ENCODE data around the gene DLGAP4. TPM values are rescaled to one million over a fixed set of nuclear protein-coding genes. Genes with fewer than 3 reads are reported as not detected.

DLGAP4 gene
- total RNA-seq, 4 donors from 2014 or later, result 33.5 to 159 (median 56.6) TPM

- Histone ChIP-seq H3K36me3 (no peaks in the 10 kb centered on the region), H3K27ac (peak overlapping the region; percentile 2 to 99 (median 90)), H3K27me3 (no peaks in the 10 kb centered on the region), H3K4me1 (peaks cover under 1 to 18% (median 10%) of the 10 kb centered on the region in 4 donors), H3K9me3 (no peaks in the 10 kb centered on the region), H3K4me3 (no peak overlapping the region)
- intact Hi-C loops (cut with DNase I; ENCODE audit: low total_unique reads) (no loop called here), in situ Hi-C loops (cut with MboI; ENCODE audit: low pct_ligation_motif_present in 1 of 4, low pct_unique_long_range_greater_than_20kb in 1 of 4, low sequenced_read_pairs in 3 of 4) (no loop called here)
- TF ChIP-seq CTCF (IDR thresholded peaks at IDR 0.05) (no peak), POLR2A (IDR thresholded peaks at IDR 0.05) (no peak), POLR2AphosphoS5 (IDR thresholded peaks at IDR 0.05) (no peak), EP300 (IDR thresholded peaks at IDR 0.05; ENCODE audit: low read depth) (no peak)
- WGBS, 2 donors (ENCODE audit: low coverage in 1 of 2), result 75% methylated on average over 14 of the region's 14 CpGs; no CpG with 5 or more reads in 1 of the 2 donors
- DNase-seq, result no peak
Observed at GRCh38 chr20:36546111-36546736, 240.1 kb downstream of the DLGAP4 start.

- peaks cover 0 to 17% (median 8%) of the 10 kb centered on the region in 4 donors for H3K4me1 ChIP-seq
- no peaks in the 10 kb centered on the region for H3K27me3 ChIP-seq
- no peak for TF ChIP-seq EP300 (IDR thresholded peaks at IDR 0.05; ENCODE audit: low read depth)
- no peak for TF ChIP-seq POLR2AphosphoS5 (IDR thresholded peaks at IDR 0.05)
- no peak for TF ChIP-seq POLR2A (IDR thresholded peaks at IDR 0.05)
- no peak for TF ChIP-seq CTCF (IDR thresholded peaks at IDR 0.05)
- 62% methylated on average over 12 of the region's 12 CpGs; no CpG with 5 or more reads in 1 of the 2 donors for WGBS, 2 donors (ENCODE audit: low coverage in 1 of 2)
- in situ Hi-C loops (cut with MboI; ENCODE audit: low pct_ligation_motif_present in 1 of 4, low pct_unique_long_range_greater_than_20kb in 1 of 4, low sequenced_read_pairs in 3 of 4), result no loop called here
- no peaks in the 10 kb centered on the region for H3K36me3 ChIP-seq
- no peaks in the 10 kb centered on the region for H3K9me3 ChIP-seq
- intact Hi-C loops (cut with DNase I; ENCODE audit: low total_unique reads), result no loop called here
- no peak overlapping the region for H3K4me3 ChIP-seq
- H3K27ac ChIP-seq, result peak overlapping the region in 3 of 4 donors; percentile 88 to 99 (median 93)
- DNase-seq, result no peak
Observed at GRCh38 chr20:36547186-36548005, 241.3 kb downstream of the DLGAP4 start.

- no peak for DNase-seq
- intact Hi-C loops (cut with DNase I; ENCODE audit: low total_unique reads), result no loop called here
- Histone ChIP-seq H3K27me3 (no peaks in the 10 kb centered on the region), H3K4me1 (peaks cover 0 to 17% (median 8%) of the 10 kb centered on the region in 4 donors), H3K36me3 (no peaks in the 10 kb centered on the region), H3K9me3 (no peaks in the 10 kb centered on the region), H3K27ac (peak overlapping the region in 2 of 4 donors; percentile 68 to 99), H3K4me3 (no peak overlapping the region)
- in situ Hi-C loops (cut with MboI; ENCODE audit: low pct_ligation_motif_present in 1 of 4, low pct_unique_long_range_greater_than_20kb in 1 of 4, low sequenced_read_pairs in 3 of 4), result no loop called here
- no peak for TF ChIP-seq POLR2AphosphoS5 (IDR thresholded peaks at IDR 0.05)
- no peak for TF ChIP-seq EP300 (IDR thresholded peaks at IDR 0.05; ENCODE audit: low read depth)
- TF ChIP-seq POLR2A (IDR thresholded peaks at IDR 0.05), result no peak
- no peak for TF ChIP-seq CTCF (IDR thresholded peaks at IDR 0.05)
- 90% methylated on average over 12 of the region's 12 CpGs; no CpG with 5 or more reads in 1 of the 2 donors for WGBS, 2 donors (ENCODE audit: low coverage in 1 of 2)
Observed at GRCh38 chr20:36548006-36548315, 241.8 kb downstream of the DLGAP4 start.
